Measurements from ENCODE around the gene TRIP4. TPM values are rescaled to one million over a fixed set of nuclear protein-coding genes. Genes with fewer than 3 reads are reported as not detected.

Gene TRIP4
- total and polyA plus RNA-seq, 9 of the 15 experiments (the other 6 are each of a cell fraction or from before 2014, with no cell fraction given), result 7.6 to 23.3 (median 16.7) TPM

DNA sequence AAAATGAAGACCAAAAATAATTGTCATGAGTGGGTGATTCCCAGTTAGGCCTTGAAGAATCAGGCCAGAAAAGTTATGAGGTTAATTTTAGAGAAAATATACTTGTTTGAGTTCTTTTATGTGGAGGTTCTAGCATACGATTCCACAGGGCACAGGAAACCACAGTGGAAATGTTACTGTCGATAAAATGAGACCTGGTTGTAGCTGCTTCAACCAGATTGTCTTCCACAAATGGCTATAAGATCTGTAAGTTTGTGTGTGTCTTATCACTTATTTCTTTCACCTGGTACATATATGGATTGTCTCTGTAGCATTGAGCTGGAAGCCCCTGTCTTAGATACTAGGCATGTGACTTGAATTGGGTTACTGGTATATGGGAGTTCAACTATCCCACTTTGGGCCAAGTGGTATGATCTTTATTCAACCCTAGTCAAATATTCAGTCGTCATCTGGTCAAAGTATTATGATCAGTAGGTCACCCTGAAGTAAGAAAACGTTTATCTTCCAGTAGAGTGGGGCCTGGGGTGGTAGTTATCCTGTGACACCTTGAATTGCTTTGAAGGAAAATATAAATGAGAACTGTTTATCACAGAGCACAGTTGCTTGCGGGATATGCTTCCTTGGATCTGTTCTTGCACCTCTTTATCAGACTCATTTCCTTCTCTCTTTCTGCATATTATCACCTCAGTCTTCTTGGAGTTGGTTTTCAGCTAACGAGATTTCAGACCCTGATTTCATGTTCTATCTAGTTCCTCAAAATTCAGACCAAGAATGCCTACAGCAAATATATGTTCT lies 51.2 kb downstream of the TRIP4 start (continued):
- TF ChIP-seq RBBP5 (IDR thresholded peaks at IDR 0.05; ENCODE audit: borderline replicate concordance, insufficient read depth, low read length, poor library complexity, severe bottlenecking) (peak; percentile 44), ZNF165 (CRISPR knock-in tag; IDR thresholded peaks at IDR 0.05; ENCODE audit: borderline replicate concordance) (no peak), TCF7 (IDR thresholded peaks at IDR 0.05; ENCODE audit: borderline replicate concordance) (no peak), TEAD4 (IDR thresholded peaks at IDR 0.05; ENCODE audit: low read length) (peak; percentile 99), TEAD4 (CRISPR knock-in tag; IDR thresholded peaks at IDR 0.05; ENCODE audit: borderline replicate concordance) (no peak), HNRNPUL1 (IDR thresholded peaks at IDR 0.05; ENCODE audit: low read length) (no peak), TCFL5 (CRISPR knock-in tag; conservative IDR thresholded peaks at IDR 0.05) (no peak), MCM3 (IDR thresholded peaks at IDR 0.05) (no peak), NCOA6 (IDR thresholded peaks at IDR 0.05) (no peak), ZNF766 (CRISPR knock-in tag; conservative IDR thresholded peaks at IDR 0.05) (peak; percentile 82), L3MBTL2 (IDR thresholded peaks at IDR 0.05) (peak; percentile 19; the same call in 1 of the 2 replicates), SMAD1 (IDR thresholded peaks at IDR 0.05; ENCODE audit: low read depth, low read length, partially characterized antibody) (no peak), LEF1 (IDR thresholded peaks at IDR 0.05) (peak; percentile 68)
- TF ChIP-seq, protein P1, sequence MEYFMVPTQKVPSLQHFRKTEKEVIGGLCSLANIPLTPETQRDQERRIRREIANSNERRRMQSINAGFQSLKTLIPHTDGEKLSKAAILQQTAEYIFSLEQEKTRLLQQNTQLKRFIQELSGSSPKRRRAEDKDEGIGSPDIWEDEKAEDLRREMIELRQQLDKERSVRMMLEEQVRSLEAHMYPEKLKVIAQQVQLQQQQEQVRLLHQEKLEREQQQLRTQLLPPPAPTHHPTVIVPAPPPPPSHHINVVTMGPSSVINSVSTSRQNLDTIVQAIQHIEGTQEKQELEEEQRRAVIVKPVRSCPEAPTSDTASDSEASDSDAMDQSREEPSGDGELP (CRISPR knock-in tag; IDR thresholded peaks at IDR 0.05; ENCODE audit: borderline replicate concordance), result no peak
- TF ChIP-seq, protein P2, sequence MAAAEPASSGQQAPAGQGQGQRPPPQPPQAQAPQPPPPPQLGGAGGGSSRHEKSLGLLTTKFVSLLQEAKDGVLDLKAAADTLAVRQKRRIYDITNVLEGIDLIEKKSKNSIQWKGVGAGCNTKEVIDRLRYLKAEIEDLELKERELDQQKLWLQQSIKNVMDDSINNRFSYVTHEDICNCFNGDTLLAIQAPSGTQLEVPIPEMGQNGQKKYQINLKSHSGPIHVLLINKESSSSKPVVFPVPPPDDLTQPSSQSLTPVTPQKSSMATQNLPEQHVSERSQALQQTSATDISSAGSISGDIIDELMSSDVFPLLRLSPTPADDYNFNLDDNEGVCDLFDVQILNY (CRISPR knock-in tag; IDR thresholded peaks at IDR 0.05), result no peak
- TF ChIP-seq, protein P3, sequence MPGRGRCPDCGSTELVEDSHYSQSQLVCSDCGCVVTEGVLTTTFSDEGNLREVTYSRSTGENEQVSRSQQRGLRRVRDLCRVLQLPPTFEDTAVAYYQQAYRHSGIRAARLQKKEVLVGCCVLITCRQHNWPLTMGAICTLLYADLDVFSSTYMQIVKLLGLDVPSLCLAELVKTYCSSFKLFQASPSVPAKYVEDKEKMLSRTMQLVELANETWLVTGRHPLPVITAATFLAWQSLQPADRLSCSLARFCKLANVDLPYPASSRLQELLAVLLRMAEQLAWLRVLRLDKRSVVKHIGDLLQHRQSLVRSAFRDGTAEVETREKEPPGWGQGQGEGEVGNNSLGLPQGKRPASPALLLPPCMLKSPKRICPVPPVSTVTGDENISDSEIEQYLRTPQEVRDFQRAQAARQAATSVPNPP (IDR thresholded peaks at IDR 0.05; ENCODE audit: borderline replicate concordance, insufficient read depth, insufficient read length), result no peak
- TF ChIP-seq, protein P4, sequence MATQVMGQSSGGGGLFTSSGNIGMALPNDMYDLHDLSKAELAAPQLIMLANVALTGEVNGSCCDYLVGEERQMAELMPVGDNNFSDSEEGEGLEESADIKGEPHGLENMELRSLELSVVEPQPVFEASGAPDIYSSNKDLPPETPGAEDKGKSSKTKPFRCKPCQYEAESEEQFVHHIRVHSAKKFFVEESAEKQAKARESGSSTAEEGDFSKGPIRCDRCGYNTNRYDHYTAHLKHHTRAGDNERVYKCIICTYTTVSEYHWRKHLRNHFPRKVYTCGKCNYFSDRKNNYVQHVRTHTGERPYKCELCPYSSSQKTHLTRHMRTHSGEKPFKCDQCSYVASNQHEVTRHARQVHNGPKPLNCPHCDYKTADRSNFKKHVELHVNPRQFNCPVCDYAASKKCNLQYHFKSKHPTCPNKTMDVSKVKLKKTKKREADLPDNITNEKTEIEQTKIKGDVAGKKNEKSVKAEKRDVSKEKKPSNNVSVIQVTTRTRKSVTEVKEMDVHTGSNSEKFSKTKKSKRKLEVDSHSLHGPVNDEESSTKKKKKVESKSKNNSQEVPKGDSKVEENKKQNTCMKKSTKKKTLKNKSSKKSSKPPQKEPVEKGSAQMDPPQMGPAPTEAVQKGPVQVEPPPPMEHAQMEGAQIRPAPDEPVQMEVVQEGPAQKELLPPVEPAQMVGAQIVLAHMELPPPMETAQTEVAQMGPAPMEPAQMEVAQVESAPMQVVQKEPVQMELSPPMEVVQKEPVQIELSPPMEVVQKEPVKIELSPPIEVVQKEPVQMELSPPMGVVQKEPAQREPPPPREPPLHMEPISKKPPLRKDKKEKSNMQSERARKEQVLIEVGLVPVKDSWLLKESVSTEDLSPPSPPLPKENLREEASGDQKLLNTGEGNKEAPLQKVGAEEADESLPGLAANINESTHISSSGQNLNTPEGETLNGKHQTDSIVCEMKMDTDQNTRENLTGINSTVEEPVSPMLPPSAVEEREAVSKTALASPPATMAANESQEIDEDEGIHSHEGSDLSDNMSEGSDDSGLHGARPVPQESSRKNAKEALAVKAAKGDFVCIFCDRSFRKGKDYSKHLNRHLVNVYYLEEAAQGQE (IDR thresholded peaks at IDR 0.05; ENCODE audit: borderline replicate concordance), result no peak; the same call in 1 of the 2 replicates
- TF ChIP-seq, protein P4 (CRISPR knock-in tag; IDR thresholded peaks at IDR 0.05; ENCODE audit: low read depth), result no peak

Measured in K562 (cell line).